Kasumi-1 (cell line): Measurements from ENCODE around the gene TOX2.

Source experiments
- DNase-seq, 2 experiments: peaks; one replicate each; lab custom pipeline; 2025; lab: John Stamatoyannopoulos, UW

Gene TOX2

DNA sequence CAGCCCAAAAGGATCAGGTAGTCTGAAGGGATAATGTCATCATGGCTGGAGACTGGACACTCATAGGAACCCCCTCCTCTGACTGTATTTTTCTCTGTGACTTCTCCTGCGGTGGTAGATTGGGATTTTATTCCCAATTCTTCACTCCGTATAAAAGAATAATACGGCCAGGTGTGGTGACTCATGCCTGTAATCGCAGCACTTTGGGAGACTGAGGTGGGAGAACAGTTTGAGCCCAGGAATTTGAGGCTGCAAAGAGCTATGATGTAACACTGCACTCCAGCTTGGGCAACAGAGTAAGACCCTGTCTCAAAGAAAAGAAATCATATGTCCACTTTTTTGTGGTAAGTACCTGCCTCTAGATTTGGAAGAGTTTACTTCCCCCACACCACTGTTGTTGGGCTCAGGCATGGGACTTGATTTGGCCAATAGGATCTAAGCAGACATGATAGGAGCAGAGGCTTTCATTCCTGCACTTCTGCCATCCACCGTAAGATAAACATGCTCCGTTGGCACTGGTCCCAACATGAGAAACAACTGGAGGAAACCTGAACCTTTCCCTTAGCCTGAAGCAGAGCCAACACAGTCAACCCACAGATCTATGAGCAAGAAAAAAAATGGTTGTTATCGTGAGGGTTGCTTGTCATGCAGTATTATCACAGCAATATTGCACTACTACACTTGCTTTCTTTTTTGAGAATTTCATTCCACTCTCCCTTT is 190.3 kb downstream of the TOX2 start:
- DNase-seq = no peak

DNA sequence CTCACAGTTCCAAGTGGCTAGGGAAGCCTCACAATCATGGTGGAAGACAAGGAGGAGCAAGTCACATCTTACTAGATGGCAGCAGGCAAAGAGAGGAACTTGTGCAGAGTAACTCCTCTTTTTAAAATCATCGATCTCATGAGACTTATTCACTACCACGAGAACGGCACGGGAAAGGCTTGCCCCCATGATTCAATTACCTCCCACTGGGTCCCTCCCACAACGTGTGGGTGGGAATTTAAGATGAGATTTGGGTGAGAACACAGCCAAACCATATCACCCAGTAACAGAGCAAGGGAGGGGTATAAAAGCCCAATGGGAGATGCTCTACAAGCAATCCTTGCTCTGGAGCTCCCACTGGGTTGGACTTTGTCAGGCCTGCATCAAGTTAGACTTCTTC is 192.0 kb downstream of the TOX2 start:
- DNase-seq = no peak

DNA sequence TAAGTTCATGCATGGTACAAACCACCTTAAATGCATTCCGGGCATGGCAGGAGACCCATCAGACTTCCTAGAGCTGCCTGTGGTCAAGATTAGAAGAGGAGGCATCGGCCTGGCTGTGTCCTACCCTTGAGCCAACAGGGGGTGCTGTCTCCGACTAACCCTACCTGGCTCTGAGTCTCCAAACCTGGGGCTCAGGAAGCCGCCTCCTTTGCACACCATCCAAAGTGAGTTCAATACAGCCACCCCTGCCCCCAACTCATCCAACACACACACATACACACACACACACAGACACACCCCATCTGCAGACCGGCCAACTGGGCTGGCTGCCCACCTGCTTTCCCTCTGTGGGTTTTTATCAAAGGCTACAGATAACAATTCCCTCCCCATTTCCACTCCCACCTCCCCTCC is 195.3 kb downstream of the TOX2 start:
- DNase-seq = no peak

DNA sequence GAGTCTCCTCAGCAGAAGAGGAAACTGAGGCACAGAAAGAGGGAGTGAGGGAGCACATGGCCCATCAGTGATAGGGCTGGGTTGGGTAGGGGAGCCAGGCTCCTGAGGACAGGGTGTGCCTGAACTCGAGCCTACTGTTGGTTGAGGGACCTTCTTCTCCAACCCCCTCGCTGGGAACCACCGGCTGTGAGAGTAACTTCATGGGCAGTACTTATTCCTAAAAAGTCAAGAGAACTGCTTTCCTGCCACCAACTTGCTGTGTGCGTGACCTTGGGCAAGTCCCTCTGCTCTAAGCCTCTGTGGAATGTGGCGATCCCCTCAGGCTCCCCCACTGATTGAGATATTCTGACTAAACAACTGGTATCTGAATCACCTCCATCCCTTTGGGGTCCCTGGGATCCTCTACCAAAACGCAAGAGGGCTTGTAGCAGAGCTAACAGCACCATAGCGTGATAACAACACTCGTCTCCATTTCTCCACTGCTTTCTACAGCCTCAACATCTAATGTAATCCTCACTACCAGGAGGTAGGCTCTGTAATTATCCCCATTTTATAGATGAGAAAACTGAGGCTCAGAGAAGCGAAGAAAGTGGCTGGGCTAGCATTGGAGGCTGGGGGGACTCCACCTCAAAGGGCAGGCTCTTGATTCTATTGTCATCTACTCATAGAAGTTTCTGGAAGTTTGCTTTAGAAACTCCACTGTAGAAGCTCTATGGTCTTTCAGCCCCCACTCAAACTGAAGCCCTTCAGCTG is 196.3 kb downstream of the TOX2 start:
- DNase-seq = no peak

DNA sequence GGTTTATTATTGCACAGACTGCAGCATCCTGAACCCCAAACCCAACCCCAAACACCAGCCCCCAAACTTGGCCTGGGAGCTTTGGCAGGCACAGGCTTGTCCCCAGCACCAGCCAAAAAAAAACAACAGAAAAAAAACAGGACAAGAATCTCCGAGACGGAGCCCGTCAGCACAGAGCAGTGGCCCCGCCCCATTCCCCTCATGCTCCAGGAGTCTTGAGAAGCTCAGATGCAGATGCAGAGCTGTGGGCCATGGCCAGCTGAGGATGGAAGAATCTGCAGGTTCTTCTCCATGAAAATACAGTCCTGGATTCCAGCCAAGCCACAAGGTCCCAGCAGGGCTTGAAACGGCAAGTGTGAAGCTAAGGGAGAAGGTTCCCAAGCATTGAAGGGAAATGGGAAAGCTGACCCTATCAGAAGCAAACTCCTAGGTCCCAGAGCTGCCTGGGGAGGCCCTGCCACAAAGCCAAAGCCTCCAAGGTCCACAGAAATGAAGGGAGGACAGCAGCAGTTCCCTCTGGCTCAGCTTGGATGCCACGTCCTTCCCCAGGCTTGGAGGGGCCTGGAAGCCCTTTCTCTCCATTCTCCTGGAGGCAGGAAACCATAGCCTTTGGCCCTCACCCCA is 197.2 kb downstream of the TOX2 start:
- no peak for DNase-seq

DNA sequence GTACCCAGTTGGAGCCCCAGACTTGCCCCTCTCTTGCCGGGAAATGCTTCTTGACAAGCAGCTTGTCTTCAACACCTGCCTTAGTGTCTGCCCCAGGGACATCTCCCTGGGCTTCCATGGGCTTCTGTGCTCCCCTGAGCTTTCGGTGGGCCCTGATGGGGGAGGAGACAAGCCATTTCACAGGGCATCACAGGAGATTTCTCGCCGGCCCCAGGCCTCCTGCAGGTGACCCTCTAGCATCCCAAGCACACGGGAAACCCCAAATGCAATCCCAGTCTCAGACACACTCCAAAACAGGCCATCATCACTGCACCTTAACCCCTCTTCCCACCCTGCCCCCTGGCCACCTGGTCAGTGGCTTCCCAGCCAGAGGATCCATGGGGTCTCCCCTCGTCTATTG is 197.8 kb downstream of the TOX2 start:
- DNase-seq = no peak

DNA sequence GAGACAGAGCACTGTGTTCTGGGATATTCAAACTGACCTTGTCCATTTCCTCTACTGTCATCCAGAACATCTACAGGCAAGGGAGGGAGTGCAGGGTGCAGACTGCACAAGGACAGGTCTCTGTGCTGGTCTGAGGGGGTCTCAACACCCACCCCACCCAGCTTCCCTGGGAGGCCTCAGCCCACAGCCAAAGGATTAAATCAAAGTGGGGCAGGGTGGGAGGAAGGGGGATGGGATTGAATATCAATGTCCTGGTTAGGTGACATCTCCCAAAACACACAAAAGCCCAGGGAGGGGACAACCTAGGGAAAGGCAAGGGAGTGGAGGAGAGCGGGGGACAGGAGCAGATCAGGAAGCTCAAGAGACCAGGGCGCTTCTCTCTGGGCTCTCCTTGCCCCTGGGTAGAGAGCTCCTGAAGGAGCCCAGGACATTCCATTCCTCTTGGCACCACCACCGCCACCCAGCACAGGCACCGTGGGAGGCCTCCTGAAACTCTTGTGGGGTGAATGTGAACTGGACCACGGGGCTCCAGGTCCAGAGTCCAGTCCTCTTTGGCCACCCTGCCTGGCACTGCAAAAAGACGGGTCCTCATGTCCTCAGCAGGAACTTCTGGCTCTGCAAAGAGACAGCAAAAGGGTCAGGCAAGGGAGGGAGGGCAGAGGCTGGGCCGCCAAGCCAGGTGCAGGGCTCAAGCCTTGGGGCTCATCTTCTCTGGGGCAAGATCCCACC is 198.4 kb downstream of the TOX2 start:
- DNase-seq = no peak

DNA sequence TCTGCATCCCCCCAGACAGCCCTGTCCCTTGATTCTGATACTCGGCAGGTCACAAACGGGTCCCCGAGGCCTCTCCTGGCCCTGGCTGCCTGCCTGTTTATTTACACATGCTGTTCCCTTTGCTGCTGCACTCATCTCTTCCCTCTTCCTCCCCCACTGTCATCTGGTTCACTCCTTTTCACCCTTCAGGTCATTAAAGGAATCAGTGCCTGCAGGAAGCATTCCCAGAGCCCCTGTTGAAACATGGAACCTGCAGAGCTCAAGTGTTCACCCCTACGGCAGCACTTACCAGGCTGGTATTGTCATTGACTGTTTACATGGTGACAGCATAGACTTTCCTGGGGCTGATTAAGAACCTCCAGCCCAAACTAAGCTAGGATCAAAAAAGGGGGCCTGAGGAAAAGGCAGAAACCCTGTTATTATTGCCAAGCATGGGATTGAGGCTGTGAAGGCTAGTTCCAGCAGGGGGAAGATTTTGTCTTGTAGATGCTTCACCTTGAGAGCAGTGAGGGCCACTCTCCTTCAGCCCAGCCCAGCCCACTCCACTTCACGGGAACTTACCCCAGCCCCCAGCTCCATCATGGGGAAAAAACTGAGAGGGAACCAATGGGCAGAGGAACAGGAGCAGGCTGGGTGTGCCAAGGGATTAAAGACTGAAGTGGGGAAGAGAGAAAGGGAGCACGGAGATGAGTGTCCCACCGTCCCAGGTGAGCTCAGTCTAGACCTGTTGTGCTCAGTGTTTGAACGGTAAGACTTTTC is 199.1 kb downstream of the TOX2 start:
- no peak for DNase-seq

DNA sequence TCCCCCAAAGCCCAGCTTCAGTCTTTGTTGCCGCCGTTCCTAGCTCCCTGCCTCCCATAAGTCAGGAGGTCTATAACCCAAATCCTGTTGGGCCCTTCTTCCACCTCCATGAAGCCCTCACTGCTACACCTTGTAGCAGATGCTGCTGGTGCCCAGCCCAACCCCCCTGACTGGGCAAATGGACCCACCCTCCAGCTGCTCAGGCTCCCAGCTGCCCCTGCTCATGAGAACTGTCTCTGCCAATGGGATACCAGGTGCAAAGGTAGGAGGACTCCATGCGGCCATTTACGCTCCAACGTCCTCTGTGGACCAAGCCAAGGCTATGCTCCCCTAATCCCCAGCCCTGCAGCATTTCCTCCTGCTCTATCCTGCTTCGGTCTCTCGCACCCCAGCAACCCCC is 200.5 kb downstream of the TOX2 start:
- no peak for DNase-seq

DNA sequence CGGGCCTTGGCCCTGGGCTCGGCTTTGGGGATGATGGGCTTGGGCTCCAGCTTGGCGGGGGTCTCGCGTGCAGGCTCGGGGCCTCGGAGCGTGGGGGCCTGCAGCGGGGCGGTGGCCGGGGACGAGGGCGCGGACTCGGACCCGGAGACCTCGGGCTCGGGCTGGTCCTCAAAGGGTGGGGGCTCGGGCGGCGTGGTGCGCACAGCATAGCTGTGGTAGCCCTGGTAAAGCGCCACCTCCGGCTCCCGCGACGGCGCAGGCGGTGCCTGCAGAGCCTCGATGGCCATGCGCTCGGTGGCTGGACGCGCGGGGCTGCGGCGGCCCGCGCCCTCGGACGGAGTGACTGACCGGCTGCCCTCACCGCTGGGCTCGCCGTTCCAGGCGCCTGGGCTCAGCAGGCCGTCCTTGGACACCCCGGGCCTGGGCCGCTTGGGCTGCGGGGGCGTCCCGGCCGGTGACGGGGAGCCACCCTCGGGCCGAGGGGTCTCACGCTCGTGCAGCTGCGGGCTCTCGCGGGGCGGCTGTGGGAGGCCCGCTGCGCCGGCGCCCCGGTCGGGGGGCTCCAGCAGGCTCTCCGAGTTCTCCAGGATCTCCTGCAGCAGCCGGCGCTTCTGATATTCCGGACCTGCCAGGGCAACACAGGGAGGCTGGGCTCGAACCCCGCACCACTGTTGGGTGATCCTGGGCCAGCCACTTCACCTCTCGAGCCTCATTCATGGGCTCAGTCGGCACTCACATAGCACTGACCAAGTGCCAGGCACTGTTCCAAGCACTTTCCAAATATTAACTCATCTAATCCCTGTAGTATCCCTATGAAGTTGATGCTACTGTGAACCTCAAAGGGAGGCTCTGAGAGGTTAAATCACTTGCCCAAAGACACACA is 201.4 kb downstream of the TOX2 start:
- no peak for DNase-seq

DNA sequence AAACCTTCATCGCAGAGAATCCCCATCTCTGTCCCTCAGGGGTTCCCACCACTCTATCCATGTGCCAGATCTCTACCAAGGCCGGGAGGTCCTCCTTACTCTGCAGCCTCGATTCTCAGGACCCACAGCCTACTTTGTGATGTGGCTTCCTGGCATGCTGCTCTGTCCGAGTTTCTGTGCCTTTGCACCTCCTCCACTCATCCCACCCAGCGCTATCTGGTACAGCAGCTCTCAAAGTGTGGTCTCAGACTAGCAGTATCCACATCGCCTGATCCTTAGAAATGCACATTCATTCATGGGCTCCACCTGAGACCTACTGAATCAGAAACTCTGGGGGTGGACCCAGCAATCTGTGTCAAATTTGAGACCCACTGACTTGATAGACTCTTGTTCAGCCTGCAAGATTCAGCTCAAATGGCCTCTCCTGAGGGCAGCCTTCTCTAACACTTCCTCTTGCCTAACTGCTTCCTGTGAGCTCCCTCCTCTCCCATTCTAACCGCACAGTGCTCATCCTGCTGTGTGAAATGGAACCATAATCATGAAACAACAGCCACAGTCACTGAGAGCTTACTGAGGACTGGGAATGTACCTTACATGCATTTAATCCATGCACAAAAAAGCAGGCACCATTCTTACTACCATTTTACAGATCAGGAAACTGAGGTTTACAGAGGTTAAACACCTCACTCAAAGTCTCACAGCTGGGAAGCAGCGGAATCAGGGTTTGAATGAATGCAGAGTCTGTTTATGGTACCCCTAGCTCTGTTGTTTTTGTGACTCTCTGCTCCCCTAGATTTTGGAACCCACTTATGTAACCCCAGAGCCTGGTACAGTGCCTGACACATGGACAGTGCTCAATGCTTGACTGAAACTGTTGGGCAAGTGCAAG is 202.9 kb downstream of the TOX2 start:
- no peak for DNase-seq

DNA sequence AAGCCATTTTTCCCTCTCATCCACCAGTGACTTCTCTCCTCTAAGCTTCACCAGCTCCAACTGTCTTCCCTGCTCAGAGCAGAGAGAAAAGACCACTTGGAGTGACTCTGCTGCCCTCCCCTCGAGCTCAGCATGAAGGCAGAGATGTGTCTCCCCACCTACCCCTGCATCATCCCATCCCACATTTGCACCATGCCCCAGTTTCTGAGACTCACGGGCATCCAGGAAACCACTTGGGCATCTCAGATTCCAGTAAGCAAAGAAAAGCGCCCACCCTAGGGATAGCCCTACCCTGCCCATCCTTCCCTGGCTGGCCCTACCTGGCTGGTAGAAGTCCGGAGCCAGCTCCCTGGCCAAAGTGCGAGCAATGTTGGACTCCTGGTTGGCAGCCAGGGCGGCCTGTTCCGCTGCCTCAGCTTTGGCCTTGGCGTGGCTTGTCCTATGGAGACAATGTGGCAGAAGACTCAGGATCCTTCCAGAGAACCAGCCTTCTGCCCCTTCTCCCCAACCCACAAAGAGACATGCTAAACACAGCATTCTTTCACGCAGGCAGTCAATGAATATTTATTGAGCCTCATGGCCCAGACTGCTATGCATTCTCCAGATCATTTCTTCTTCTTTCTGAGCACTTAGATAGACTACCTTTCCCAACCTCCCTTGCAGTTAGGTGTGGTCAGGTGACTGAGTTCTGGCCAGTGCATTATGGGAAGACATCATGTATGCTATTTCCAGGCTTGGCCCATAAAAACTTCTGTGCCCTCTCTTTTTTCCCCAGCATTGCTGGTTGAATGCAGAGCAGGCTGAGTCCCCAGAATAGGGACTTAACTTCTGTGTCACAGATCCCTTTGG is 203.8 kb downstream of the TOX2 start:
- no peak for DNase-seq
